Measurements from ENCODE around the gene ITGB2.
"Not testable (repeated sequence)": the region's sequence is repeated elsewhere in the genome, so short reads cannot be mapped to it uniquely, and the experiment has no call there.

Gene ITGB2

GRCh38 chr21:44925378-44925755, 4.7 kb upstream of the ITGB2 start:
- no peak for DNase-seq

- no peak for DNase-seq
These were observed 4.1 kb upstream of the ITGB2 start for GRCh38 chr21:44924606-44925377.

- DNase-seq, result no peak
These were observed 2.9 kb upstream of the ITGB2 start for GRCh38 chr21:44923480-44924084.

- DNase-seq, result no peak
These were observed 1.2 kb upstream of the ITGB2 start for GRCh38 chr21:44921928-44922327.

GRCh38 chr21:44919913-44920693, 596 bp downstream of the ITGB2 start:
- DNase-seq, result no peak

GRCh38 chr21:44919111-44919912, 1.4 kb downstream of the ITGB2 start:
- no peak for DNase-seq

- peak; percentile 67 for DNase-seq
These were observed 2.1 kb downstream of the ITGB2 start for GRCh38 chr21:44918581-44919033.

- DNase-seq, result no peak
These were observed 2.6 kb downstream of the ITGB2 start for GRCh38 chr21:44918107-44918470.

- DNase-seq, result no peak
These were observed 3.1 kb downstream of the ITGB2 start for GRCh38 chr21:44917446-44918106.

- DNase-seq, result no peak
These were observed 3.7 kb downstream of the ITGB2 start for GRCh38 chr21:44916965-44917364.

GRCh38 chr21:44914176-44914874, 6.4 kb downstream of the ITGB2 start:
- DNase-seq, result no peak

- DNase-seq, result no peak
These were observed 7.1 kb downstream of the ITGB2 start for GRCh38 chr21:44913425-44914175.

- DNase-seq, result not testable (repeated sequence)
These were observed 7.9 kb downstream of the ITGB2 start for GRCh38 chr21:44912506-44913412.

- DNase-seq, result no peak
These were observed 8.6 kb downstream of the ITGB2 start for GRCh38 chr21:44912158-44912473.

- DNase-seq, result no peak
These were observed 9.1 kb downstream of the ITGB2 start for GRCh38 chr21:44911384-44912157.

- no peak for DNase-seq
These were observed 9.7 kb downstream of the ITGB2 start for GRCh38 chr21:44911068-44911383.

- DNase-seq, result no peak
These were observed 10.3 kb downstream of the ITGB2 start for GRCh38 chr21:44910229-44911067.

GRCh38 chr21:44909719-44910118, 11.0 kb downstream of the ITGB2 start:
- no peak for DNase-seq

Measured in retina (tissue), 1 donor.